Adrenal gland (tissue), 12 donors: Measurements from ENCODE around the gene MIER2. TPM values are rescaled to one million over a fixed set of nuclear protein-coding genes. Genes with fewer than 3 reads are reported as not detected.

Source experiments
- DNase-seq, 7 donors: peaks; one replicate each; pipeline ENCODE4 v3.0.0-alpha.2; 2019 to 2020
- H3K27ac ChIP-seq, 5 donors: fragments of 200-600 bp; sonication (generic) in 4 of 5; 1 replicate in 3 of 5; 2 replicates in 2 of 5; pipeline versions ENCODE4 v1.5.1 to v1.8.0; 2016 to 2020; ENCODE audit warnings: mild to moderate bottlenecking in 1 of 5
- H3K27me3 ChIP-seq: fragments of 200-600 bp; 2 replicates; pipeline ENCODE4 v1.8.0; 2021
- H3K36me3 ChIP-seq, 2 donors: fragments of 200-600 bp; replicated peaks in 1 of 2; 1 replicate in 1 of 2; 2 replicates in 1 of 2; pipeline versions ENCODE4 v1.5.1 to v1.8.0; 2018 to 2022
- H3K4me1 ChIP-seq, 2 donors: fragments of 200-600 bp; replicated peaks in 1 of 2; 1 replicate in 1 of 2; 2 replicates in 1 of 2; pipeline versions ENCODE4 v1.5.1 to v1.8.0; 2018 to 2021
- H3K4me3 ChIP-seq, 4 donors: fragments of 200-600 bp; sonication (generic) in 3 of 4; one replicate each; pipeline ENCODE4 v1.5.1; 2016 to 2018
- H3K9me3 ChIP-seq, 3 donors: fragments of 200-600 bp; sonication (generic) in 1 of 3; replicated peaks in 1 of 3; 1 replicate in 2 of 3; 2 replicates in 1 of 3; pipeline versions ENCODE4 v1.5.1 to v1.8.0; 2016 to 2021
- CTCF ChIP-seq, 6 experiments: fragments of 450-650 bp in 4 of 6; fragments of 200-600 bp in 2 of 6; sonication (generic) in 1 of 6; IDR thresholded peaks; 1 replicate in 5 of 6; 2 replicates in 1 of 6; pipeline versions ENCODE4 v1.5.1 to v1.8.0; 2016 to 2021; ENCODE audit warnings: antibody characterized with exemption in 6 of 6, mild to moderate bottlenecking in 2 of 6, moderate library complexity in 1 of 6
- POLR2A ChIP-seq, 2 donors: fragments of 450-650 bp; IDR thresholded peaks; one replicate each; pipeline ENCODE4 v1.6.1; 2017; ENCODE audit warnings: antibody characterized with exemption in 2 of 2, mild to moderate bottlenecking in 2 of 2, moderate library complexity in 1 of 2
- WGBS, 4 donors: extraction: QIAGEN DNeasy Blood & Tissue Kit in 2 of 4; methylation state at CpG; one replicate each; pipeline versions ENCODE4 v1.1.5 to v1.1.7; 2013 to 2017; 5-methylcytosine and 5-hydroxymethylcytosine counted together
- intact Hi-C, 2 donors: fragments of 100-400 bp; cut with DNase I; formaldehyde crosslinking; loops; one replicate each; pipeline versions ENCODE4 v1.14.1 to v1.15.0; 2022 to 2023
- polyA plus RNA-seq, 3 donors: library from polyadenylated mRNA; stranded (reverse); fragments of 200-250 nt in 2 of 3; fragments of 350-450 nt in 1 of 3; fragmentation: Illumina TruSeq in 1 of 3; extraction: RNeasy Lipid Tissue Mini Kit (QIAGEN cat#74804) in 1 of 3; gene quantifications; one replicate each; pipeline ENCODE4 v1.2.3, GENCODE V29; 2013 to 2014
- total RNA-seq, 9 donors: library from RNA; depleted of rRNA in 4 of 9; stranded (reverse); fragments of >200 nt in 4 of 9; fragments of 120-200 nt in 1 of 9; fragmentation: NEBNext Ultra II Directional in 1 of 9; extraction: Animal tissue kit (Norgen Biotek cat#: 25700) in 1 of 9; gene quantifications; one replicate each; pipeline versions ENCODE4 v1.1.0 to v1.2.4, GENCODE V29; 2013 to 2023
- donor health status: healthy with polysubstance abuse.
- donor health status: Bipolar disorder and iron deficiency.
- donor health status: DM: yes; HTN: yes; CAD: no.
- donor health status: DM: no; HTN: no; CAD: no.
- donor health status: DM: no; HTN: no; CAD: no.
- donor health status: DM: yes; HTN: yes; CAD: no.

The MIER2 gene
- total and polyA plus RNA-seq, 12 donors: 10.8 to 33.9 (median 18.2) TPM

- no peak for TF ChIP-seq CTCF (IDR thresholded peaks at IDR 0.05)
- no peak for TF ChIP-seq POLR2A (IDR thresholded peaks at IDR 0.05)
- no peaks in the 10 kb centered on the region for H3K27me3 ChIP-seq
- no peak for DNase-seq
- 95 to 96% (median 96%) methylated on average over 16 to 26 of the region's 26 CpGs for WGBS, 4 donors
- H3K4me3 ChIP-seq: no peak overlapping the region
- H3K27ac ChIP-seq: no peak overlapping the region
- H3K36me3 ChIP-seq: peaks cover 0 to 49% of the 10 kb centered on the region in 2 donors
- intact Hi-C loops: no loop called here
- H3K4me1 ChIP-seq: no peaks in the 10 kb centered on the region
- H3K9me3 ChIP-seq: no peaks in the 10 kb centered on the region
Observed at GRCh38 chr19:307111-307531, 37.5 kb downstream of the MIER2 start.

DNA sequence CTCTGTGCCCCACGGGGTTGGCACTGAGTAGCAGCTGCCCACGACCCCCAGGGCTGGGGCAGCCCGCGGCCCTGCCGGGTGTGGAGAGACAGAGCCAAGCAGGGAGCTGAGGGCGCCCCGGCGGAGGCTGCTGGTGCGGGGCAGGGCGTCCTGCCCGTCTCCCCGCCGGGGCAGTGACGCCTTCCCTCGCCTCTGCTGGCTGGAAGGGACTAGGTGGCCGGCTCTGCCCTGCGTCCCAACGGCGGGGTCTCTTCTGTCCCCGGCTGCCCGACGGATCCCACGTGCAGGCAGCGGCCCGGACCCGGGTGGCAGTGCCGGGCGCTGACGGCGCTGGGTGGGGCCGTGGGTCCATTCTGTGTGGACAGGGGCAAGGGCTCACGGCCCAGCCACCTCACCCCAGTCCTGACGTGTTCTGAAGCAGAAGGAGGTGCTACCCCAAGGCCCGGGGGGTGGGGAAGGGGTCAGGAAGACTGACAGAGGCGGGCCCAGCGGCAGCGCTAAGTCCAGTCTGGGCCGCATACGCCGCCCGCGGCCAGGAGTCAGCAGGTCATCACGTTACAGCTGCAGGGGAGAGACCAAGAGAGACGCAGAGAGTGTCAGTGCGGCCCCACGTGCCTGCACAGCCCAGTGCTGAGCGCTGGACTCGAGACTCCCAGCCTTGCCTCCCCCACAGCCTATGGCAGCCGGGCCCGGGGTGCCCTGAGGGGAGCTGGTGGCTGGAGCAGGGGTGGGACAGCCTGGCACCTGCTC is 38.3 kb downstream of the MIER2 start:
- peaks cover 0 to 41% of the 10 kb centered on the region in 2 donors for H3K36me3 ChIP-seq
- H3K27ac ChIP-seq: no peak overlapping the region
- H3K4me3 ChIP-seq: no peak overlapping the region
- H3K9me3 ChIP-seq: no peaks in the 10 kb centered on the region
- TF ChIP-seq POLR2A (IDR thresholded peaks at IDR 0.05) (no peak), CTCF (IDR thresholded peaks at IDR 0.05) (no peak)
- 93 to 96% (median 95%) methylated on average over 30 to 50 of the region's 50 CpGs for WGBS, 4 donors
- no peaks in the 10 kb centered on the region for H3K27me3 ChIP-seq
- DNase-seq: no peak
- intact Hi-C loops: no loop called here
- no peaks in the 10 kb centered on the region for H3K4me1 ChIP-seq

- no peak overlapping the region for H3K27ac ChIP-seq
- H3K4me1 ChIP-seq: no peaks in the 10 kb centered on the region
- H3K9me3 ChIP-seq: no peaks in the 10 kb centered on the region
- no peak overlapping the region for H3K4me3 ChIP-seq
- DNase-seq: no peak
- H3K36me3 ChIP-seq: peaks cover 0 to 35% of the 10 kb centered on the region in 2 donors
- 92 to 96% (median 94%) methylated on average over 37 to 43 of the region's 43 CpGs for WGBS, 4 donors
- intact Hi-C loops: no loop called here
- no peak for TF ChIP-seq CTCF (IDR thresholded peaks at IDR 0.05)
- TF ChIP-seq POLR2A (IDR thresholded peaks at IDR 0.05): no peak
- H3K27me3 ChIP-seq: no peaks in the 10 kb centered on the region
Observed at GRCh38 chr19:305240-306150, 39.1 kb downstream of the MIER2 start.
